A172 (cell line): ENCODE data around the gene DNAJC16. TPM values are rescaled to one million over a fixed set of nuclear protein-coding genes. Genes with fewer than 3 reads are reported as not detected.
A peak's percentile ranks its signal among the peaks of the same experiment; 100 is the strongest.
"Not testable (repeated sequence)": the region's sequence is repeated elsewhere in the genome, so short reads cannot be mapped to it uniquely, and the experiment has no call there.

Experiments
- DNase-seq: peaks from one replicate; pipeline ENCODE4 v3.0.0-alpha.2; 2015; ENCODE audit warnings: low spot score
- total RNA-seq: library from RNA; depleted of rRNA; stranded (reverse); fragments of >200 nt; shearing (Covaris generic); gene quantifications from 2 replicates; pipeline ENCODE4 v1.2.3, GENCODE V29; 2014

The DNAJC16 gene
- total RNA-seq, 1 experiment from 2014 or later = 8.7 TPM

DNA sequence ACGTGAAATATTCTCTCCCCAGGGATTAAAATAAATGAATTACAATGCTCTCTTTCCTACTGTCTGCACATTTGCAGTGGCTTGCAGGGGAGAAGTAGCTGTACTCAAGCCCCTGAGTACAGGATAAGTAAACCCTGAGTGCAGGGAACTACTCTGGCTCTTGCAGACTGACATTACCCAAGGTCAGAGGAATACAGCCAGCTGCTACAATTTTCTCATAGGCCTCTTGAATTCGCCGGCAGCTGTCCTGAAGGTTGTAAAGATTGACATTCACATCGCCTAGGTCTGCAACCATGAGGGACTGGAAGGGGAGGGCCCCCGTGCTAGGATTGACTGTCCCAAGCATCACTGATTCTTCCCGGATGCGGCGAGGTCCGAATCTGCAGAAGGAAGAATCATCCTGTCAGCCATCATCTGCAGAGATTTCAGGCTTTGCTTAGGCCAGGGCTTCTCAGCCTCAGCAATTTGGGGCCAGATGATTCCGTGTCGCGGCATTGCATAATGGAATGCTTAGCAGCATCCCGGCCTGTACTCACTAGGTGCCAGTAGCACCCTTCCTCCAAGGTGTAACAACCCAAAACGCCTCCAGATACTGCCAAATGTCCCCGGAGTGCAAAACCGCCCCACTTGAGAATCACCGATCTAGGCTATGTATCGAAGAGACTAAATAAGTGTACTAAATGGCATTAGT is 56.5 kb downstream of the DNAJC16 start:
- no peak for DNase-seq

- DNase-seq = no peak
Observed at GRCh38 chr1:15584489-15585363, 58.1 kb downstream of the DNAJC16 start, which contains the start of gene AGMAT. TSS of gene AGMAT (minus strand) at chr1:15585051. CDS start at chr1:15584967, 84 bp downstream.

- DNase-seq = no peak
Observed at GRCh38 chr1:15592285-15592684, 65.6 kb downstream of the DNAJC16 start.

DNA sequence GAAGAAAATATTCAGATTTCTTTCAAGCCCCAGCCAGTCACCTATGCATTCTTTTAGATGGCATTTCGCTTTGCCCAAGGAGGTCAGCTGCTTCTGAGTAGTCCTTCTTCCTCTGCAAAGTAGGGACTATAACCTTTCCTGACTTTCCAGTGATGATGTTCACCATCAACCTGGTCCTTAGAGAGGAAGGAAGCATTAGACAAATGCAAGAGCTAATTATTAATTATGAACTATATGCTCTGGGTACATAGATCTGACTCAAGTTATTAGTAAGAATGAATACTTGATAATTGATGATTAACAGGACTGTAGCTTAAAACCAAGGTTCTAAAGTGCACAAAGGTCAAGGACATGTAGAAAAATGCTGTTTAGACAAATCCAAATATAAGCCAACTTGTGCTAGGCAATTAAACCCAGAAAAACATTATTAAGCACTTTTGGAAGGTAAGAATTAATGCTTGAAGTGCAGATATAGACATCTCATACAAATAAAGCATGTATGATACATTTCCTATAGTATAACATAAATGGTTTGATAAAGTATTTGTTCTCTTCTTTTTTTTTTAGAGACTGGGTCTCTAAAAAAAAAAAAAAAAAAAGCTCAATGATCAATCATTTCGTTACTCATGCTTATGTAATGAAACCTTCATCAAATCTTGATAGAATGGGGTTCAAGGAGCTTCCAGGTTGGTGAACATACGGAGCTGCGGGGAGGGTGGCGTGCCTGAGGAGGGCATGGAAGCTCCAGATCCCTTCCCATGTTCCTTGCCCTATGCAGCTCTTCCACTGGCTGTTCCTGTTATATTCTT is 69.4 kb downstream of the DNAJC16 start:
- no peak for DNase-seq

GRCh38 chr1:15598436-15598835 is 71.8 kb downstream of the DNAJC16 start:
- DNase-seq = no peak

DNA sequence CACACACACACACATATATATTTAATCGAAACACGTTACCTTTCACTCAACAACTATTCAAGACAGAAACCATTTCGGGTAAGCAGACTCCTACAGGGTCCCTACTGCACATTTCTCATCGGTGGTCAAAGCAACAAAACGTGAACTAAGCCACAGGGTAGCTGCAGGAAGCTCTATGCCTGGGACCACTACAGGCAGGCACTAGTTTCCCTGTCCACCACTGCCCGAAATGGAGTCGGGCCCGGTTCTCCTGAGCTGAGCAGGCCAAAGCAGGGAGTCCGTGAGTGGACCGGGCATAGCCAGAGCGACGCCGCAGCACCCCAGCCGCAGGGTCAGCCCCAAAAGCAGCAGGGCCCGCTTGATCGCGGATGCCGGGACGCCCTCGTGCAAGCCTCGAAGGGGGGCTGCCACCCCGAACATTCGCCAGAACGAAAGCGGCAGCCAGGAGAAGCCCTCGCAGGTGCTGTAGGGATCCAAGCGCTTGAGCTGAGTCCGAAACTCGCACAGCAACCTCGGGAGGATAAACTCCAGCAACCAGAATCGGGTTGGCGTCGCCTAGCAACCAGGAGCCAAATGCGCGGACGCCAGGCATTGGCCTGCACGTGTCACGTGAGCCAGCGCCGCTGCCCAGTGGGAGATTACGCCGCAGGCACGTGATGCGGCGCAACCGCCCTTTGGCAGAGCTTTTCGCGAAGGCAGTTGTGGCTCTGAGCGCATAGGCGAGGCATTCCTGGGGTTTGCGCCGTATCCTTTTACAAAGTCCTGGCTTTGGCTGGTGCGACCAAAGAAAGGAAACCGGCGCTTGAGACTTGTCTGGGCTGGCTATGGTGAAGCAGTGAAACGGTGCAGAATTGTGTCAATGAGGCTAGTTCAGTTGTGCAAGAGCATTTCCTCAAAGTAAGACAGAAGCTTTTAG is 76.7 kb downstream of the DNAJC16 start:
- DNase-seq = peak; percentile 81

- DNase-seq = not testable (repeated sequence)
Observed at GRCh38 chr1:15603966-15604282, 77.3 kb downstream of the DNAJC16 start.

- DNase-seq = not testable (repeated sequence)
Observed at GRCh38 chr1:15604400-15604799, 77.8 kb downstream of the DNAJC16 start.

DNA sequence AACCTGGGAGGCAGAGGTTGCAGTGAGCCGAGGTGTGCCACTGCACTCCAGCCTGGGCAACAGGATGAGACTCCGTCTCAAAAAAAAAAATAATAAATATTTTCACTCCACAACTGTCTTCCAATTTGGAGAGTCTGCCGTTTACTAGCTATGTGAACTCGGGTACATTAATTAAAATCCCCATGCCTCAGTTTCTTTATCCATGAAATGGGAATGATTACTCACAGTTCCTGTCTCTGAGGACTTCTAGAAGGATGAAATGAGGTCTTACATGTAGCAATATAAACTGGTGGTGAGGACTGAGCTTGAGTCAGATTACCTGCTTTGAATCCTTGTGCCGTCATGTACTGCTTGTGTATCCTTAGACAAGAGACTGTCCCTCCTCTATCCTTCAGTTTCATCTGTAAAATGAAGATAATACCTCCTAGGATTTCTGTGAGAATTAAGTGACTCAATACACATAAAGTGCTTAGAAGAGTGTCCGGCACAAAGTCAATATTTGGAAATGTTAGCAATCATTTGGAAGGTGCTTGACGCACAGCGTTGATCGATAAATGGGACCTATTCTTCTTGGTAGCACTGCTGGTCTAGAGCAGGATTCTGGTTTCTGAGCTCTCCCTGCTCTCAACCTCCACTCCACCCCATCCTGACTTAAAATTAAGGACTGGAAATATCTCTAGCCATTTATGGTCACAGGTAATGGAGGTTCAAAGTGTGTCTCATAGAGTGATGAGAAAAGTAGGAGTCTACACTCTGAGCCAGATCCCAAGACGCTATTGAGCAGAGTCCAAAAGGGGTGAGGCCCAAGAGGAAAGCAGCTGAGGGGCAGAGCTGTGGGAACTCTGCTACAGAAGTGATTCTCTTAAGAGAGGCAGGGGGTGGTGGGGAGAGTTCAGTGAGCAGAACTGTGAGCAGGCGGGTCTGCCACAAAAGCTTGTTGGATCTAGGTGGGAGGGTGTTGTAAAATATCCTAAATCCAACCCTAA is 79.0 kb downstream of the DNAJC16 start:
- no peak for DNase-seq

DNA sequence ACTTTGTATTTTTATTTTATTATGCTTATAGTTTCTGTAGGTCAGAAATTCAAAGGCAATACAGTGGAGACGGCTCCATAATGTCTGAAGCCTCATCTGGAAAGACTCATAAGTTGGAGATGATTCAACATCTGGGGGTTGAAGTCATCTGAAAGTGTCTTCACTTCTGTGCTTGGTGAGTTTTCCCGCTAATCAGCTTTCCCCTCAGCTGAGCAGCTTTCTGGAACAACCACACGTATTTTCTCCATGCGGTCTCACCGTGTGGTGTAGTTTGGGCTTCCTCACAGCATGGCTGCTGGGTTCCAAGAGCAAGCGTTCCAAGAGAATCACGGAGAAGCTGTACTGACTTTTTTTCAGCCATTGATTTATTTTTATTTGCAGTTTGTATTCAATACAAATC is 83.0 kb downstream of the DNAJC16 start:
- DNase-seq = no peak

GRCh38 chr1:15610167-15610566 is 83.5 kb downstream of the DNAJC16 start:
- DNase-seq = no peak

- DNase-seq = no peak
Observed at GRCh38 chr1:15616373-15617172, 89.9 kb downstream of the DNAJC16 start.

GRCh38 chr1:15617173-15618076 is 90.8 kb downstream of the DNAJC16 start, which contains the start of gene DDI2:
TSS of gene DDI2 (plus strand) at chr1:15617458. CDS start at chr1:15617671, 213 bp downstream.
- peak; percentile 93 for DNase-seq

- no peak for DNase-seq
Observed at GRCh38 chr1:15618077-15618654, 91.5 kb downstream of the DNAJC16 start.

DNA sequence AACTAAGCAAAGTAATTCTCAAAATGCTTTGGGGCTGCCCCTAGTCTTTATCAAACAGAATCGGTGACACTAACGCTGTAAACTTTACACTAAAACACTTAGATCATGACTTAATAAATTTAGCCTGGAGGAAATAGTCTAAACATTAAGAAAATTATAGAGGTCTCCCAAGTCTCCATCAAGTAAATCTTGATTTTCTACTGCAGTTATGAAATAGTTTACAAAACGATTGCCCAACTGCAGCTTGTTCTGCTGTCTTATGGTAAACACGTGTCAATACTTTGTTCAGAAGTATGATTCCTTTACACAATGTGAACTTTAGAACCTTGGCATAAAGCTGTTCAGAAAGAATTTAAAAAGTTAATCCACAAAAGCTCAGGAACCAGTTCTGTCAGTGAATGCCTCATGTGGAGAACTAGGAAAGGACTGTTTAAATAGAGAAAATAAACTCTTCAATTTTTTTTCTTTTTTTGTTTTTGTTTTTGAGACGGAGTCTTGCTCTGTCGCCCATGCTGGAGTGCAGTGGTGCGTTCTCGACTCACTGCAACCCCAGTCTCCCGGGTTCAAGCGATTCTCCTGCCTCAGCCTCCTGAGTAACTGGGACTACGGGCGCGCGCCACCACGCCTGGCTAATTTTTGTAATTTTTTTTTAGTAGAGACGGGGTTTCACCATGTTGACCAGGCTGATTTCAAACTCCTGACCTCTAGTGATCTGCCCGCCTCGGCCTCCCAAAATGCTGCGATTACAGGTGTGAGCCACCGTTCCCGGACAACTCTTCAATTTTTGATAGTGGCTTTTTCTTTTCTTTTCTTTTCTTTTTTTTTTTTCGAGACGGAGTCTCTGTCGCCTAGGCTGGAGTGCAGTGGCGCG is 92.2 kb downstream of the DNAJC16 start:
- no peak for DNase-seq

DNA sequence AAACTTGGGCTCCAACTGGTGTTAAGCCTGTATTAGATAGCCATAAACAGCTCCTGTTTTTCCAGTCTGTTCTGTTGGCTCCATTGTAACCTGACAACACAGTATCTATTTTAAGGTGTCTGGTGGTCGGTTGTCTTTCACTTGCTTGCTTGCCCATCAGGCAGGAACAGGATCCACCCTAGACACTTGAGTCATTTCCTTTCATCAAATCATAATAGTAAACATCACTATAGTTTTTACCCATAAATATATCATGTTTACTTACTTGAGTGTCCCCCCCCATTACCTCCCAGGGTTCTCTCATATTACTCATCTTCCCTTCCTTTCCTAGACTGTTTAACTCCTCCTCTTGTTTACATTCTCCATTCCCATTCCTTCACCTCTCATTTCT is 93.5 kb downstream of the DNAJC16 start:
- DNase-seq = peak; percentile 42
